ENCODE data around the gene PCDH9.

- TF ChIP-seq CTCF (IDR thresholded peaks at IDR 0.05) (no peak), POLR2A (IDR thresholded peaks at IDR 0.05) (no peak), POLR2AphosphoS5 (IDR thresholded peaks at IDR 0.05) (no peak), EP300 (IDR thresholded peaks at IDR 0.05) (no peak)
These were observed 541.0 kb downstream of the PCDH9 start for GRCh38 chr13:66689037-66689619.

Measured in suprapubic skin (tissue), 4 donors.